Heart right ventricle (tissue), 16 donors: ENCODE measurements around the gene PLEKHM3. TPM values are rescaled to one million over a fixed set of nuclear protein-coding genes. Genes with fewer than 3 reads are reported as not detected.

ENCODE experiments used
- ATAC-seq, 8 donors: fragments of 200-7000 bp; cut with Tn5 transposase; one replicate each; pipeline ENCODE4 v1.9.1; 2020; ENCODE audit warnings: mild to moderate bottlenecking in 8 of 8, moderate library complexity in 8 of 8, moderate number of reproducible peaks in 1 of 8
- DNase-seq, 2 donors: peaks; one replicate each; pipeline ENCODE4 v3.0.0-alpha.2; 2020
- H3K27ac ChIP-seq, 10 donors: fragments of 200-600 bp; sonication (generic) in 2 of 10; one replicate each; pipeline versions ENCODE4 v1.5.0 to v1.8.0; 2020 to 2022; ENCODE audit warnings: mild to moderate bottlenecking in 3 of 10
- H3K27me3 ChIP-seq, 7 donors: fragments of 200-600 bp; one replicate each; pipeline ENCODE4 v1.8.0; 2021 to 2022; ENCODE audit warnings: mild to moderate bottlenecking in 2 of 7
- H3K36me3 ChIP-seq, 9 donors: fragments of 200-600 bp; sonication (generic) in 1 of 9; one replicate each; pipeline versions ENCODE4 v1.5.0 to v1.8.0; 2020 to 2022; ENCODE audit warnings: mild to moderate bottlenecking in 2 of 9
- H3K4me1 ChIP-seq, 9 donors: fragments of 200-600 bp; sonication (generic) in 1 of 9; one replicate each; pipeline versions ENCODE4 v1.5.0 to v1.8.0; 2020 to 2022; ENCODE audit warnings: mild to moderate bottlenecking in 4 of 9
- H3K4me3 ChIP-seq, 10 donors: fragments of 200-600 bp; sonication (generic) in 2 of 10; one replicate each; pipeline versions ENCODE4 v1.5.0 to v1.8.0; 2020 to 2022; ENCODE audit warnings: mild to moderate bottlenecking in 7 of 10, moderate library complexity in 2 of 10
- H3K9me3 ChIP-seq, 11 donors: fragments of 200-600 bp in 10 of 11; sonication (generic) in 2 of 11; one replicate each; pipeline versions ENCODE4 v1.5.0 to v1.8.0; 2013 to 2022; ENCODE audit warnings: mild to moderate bottlenecking in 2 of 11, control low read depth in 1 of 11, moderate library complexity in 1 of 11
- WGBS, 2 donors: extraction: QIAGEN DNeasy Blood & Tissue Kit; methylation state at CpG; one replicate each; pipeline ENCODE4 v1.1.7; 2013; ENCODE audit warnings: inconsistent platforms in 1 of 2; 5-methylcytosine and 5-hydroxymethylcytosine counted together
- intact Hi-C, 10 donors: fragments of 100-400 bp; cut with DNase I; formaldehyde crosslinking; loops; one replicate each; pipeline versions ENCODE4 v1.11.1 to v1.14.2; 2022
- polyA plus RNA-seq, 2 donors: library from polyadenylated mRNA; stranded (reverse); fragments of 200-250 nt; gene quantifications; one replicate each; pipeline ENCODE4 v1.2.3, GENCODE V29; 2013
- total RNA-seq, 10 donors: library from RNA; stranded (reverse); fragmentation: NEBNext Ultra II Directional in 3 of 10; extraction: Animal tissue kit (Norgen Biotek cat#: 25700) in 3 of 10; gene quantifications; one replicate each; pipeline versions ENCODE4 v1.2.1 to v1.2.4, GENCODE V29; 2021 to 2023
- TF ChIP-seq, protein P1 (sequence below), 9 donors: fragments of 200-600 bp; sonication (generic) in 2 of 9; IDR thresholded peaks; one replicate each; pipeline versions ENCODE4 v1.5.0 to v1.8.0; 2021 to 2022; ENCODE audit warnings: antibody characterized with exemption in 9 of 9, mild to moderate bottlenecking in 5 of 9, moderate library complexity in 1 of 9
- donor health status: Arrhythmogenic right ventricular cardiomyopathy.
- donor health status: ischemic (EF 13 %, LVEDD 7.1; RV severe dilation, severe dysfunction).
- donor health status: healthy with polysubstance abuse.
- donor health status: DM: no; HTN: yes; CAD: no.
- donor health status: DM: no; HTN: no; CAD: no.
- donor health status: ischemic (EF 25% LVEDD 6.9; RV normal size, moderate dysfunction).
- donor health status: ischemic (EF 25% LVEDD 5.7; RV mildly dilated, moderate dysfunction).
- donor health status: healthy.
- donor health status: DM: yes; HTN: yes; CAD: no.
- donor health status: Ischemic cardiomyopathy.
- donor health status: ischemic (EF 35%, LVEDD 5.7; RV mildly dilated, moderate dysfunction).
- donor health status: nonischemic (EF 11% LVEDD 7.7; RV severe dilation, severe dysfunction).
- donor health status: DM: yes; HTN: yes; CAD: no.
- donor health status: PGD.
- donor health status: ischemic (EF 29% LVEDD 5.4; RV normal size, mild dysfunction).
- donor health status: nonischemic (EF 23%, LVEDD 6.1; RV moderate dilation, normal function).

Gene PLEKHM3
- total and polyA plus RNA-seq, 12 donors, result 2.5 to 16.2 (median 14.9) TPM

DNA sequence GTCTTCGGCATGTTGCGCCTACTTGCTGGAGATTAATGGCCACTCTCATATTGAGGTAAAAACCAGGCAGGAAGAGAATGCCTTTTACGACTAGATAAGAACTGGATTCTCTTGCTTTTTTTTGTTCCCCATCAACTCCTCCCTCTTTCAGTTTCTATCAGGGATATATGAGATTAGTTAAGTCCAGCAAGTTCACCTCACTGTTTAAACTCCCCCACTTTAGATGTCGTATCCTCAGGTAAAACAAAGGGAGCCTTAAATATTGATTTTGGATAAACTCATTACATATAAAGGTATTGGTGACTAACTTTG lies 98.4 kb downstream of the PLEKHM3 start:
- ATAC-seq (no peak), DNase-seq (no peak)
- Histone ChIP-seq H3K4me3 (no peak overlapping the region), H3K27ac (peak overlapping the region in 6 of 10 donors; percentile 2 to 52 (median 38)), H3K4me1 (peaks cover 0 to 21% (median 12%) of the 10 kb centered on the region in 9 donors), H3K36me3 (peaks cover 0 to 33% (median 0%) of the 10 kb centered on the region in 9 donors), H3K9me3 (no peaks in the 10 kb centered on the region), H3K27me3 (no peaks in the 10 kb centered on the region)
- TF ChIP-seq, protein P1, sequence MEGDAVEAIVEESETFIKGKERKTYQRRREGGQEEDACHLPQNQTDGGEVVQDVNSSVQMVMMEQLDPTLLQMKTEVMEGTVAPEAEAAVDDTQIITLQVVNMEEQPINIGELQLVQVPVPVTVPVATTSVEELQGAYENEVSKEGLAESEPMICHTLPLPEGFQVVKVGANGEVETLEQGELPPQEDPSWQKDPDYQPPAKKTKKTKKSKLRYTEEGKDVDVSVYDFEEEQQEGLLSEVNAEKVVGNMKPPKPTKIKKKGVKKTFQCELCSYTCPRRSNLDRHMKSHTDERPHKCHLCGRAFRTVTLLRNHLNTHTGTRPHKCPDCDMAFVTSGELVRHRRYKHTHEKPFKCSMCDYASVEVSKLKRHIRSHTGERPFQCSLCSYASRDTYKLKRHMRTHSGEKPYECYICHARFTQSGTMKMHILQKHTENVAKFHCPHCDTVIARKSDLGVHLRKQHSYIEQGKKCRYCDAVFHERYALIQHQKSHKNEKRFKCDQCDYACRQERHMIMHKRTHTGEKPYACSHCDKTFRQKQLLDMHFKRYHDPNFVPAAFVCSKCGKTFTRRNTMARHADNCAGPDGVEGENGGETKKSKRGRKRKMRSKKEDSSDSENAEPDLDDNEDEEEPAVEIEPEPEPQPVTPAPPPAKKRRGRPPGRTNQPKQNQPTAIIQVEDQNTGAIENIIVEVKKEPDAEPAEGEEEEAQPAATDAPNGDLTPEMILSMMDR (IDR thresholded peaks at IDR 0.05), result no peak
- 85 to 91% methylated on average over 4 of the region's 4 CpGs for WGBS, 2 donors
- intact Hi-C loops, result no loop called here

DNA sequence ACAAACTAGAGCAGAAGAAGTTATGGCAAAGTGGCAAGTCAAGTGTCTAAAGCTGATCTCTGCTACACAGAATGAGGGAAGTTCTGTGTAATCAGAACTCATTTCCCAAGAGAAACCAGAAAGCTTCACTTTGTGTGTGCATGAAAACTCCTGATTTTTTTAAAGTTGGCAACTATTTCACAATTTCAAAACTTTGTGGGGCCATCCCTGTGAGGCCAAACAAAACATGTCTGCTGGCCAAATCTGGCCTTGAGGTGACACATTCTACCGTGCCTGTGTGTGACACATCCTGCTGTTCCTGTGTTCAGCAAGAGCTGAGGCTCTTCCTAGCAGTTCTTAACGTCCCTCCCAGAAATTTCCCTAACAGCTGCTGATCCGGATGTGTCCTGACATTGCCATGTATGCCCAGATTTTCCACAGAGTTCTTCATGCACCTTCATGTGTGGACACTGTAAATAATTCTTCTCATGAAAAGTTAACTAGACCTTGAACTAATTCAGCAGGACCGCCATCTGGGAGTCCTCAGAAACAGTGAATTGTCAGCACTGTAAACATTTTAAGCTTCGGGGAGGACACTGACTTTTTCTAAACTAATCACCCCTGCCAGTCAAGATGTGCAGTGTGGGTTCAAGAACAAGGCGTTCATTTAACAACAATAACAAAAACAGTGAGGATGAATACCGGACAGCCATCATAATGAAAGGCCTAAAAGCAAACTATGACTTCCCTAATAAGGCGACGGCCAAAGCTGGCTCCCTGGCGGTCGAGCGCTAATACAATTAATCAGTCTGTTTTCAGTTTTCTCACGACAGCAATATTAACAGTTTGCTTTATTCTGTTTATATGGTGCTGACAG lies 99.0 kb downstream of the PLEKHM3 start:
- DNase-seq (peak; percentile 15 to 26), ATAC-seq (peak; percentile 49 to 94 (median 68))
- intact Hi-C loops, result no loop called here
- Histone ChIP-seq H3K4me1 (peaks cover 0 to 21% (median 12%) of the 10 kb centered on the region in 9 donors), H3K36me3 (peaks cover 0 to 33% (median 0%) of the 10 kb centered on the region in 9 donors), H3K9me3 (no peaks in the 10 kb centered on the region), H3K27me3 (no peaks in the 10 kb centered on the region), H3K27ac (peak overlapping the region in 6 of 10 donors; percentile 2 to 52 (median 38)), H3K4me3 (no peak overlapping the region)
- 64 to 73% methylated on average over 13 of the region's 13 CpGs for WGBS, 2 donors
- TF ChIP-seq, protein P1 (IDR thresholded peaks at IDR 0.05), result no peak

DNA sequence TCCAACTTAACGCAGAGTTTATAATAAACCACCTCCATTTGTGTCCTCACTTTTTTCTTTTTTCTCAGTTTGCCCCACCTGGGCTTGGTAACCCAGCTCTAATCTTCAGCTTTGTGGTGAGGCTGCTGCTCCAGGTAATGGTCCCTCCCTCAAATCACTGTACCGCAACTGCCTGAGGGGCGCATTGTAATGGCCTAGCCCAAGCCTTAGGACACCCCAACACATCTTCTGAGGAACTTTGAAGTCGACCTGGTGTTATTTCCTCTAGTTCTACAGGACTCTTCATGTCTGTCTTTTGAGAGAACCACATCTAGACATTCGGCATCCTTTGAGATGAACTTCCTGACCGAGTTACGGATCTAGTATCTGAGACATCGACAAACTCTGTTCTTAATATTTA lies 99.7 kb downstream of the PLEKHM3 start:
- DNase-seq (no peak), ATAC-seq (no peak)
- H3K4me1 ChIP-seq, result peaks cover 0 to 26% (median 12%) of the 10 kb centered on the region in 9 donors
- TF ChIP-seq, protein P1 (IDR thresholded peaks at IDR 0.05), result no peak
- intact Hi-C loops, result no loop called here
- H3K27me3 ChIP-seq, result no peaks in the 10 kb centered on the region
- H3K36me3 ChIP-seq, result peaks cover 0 to 28% (median 0%) of the 10 kb centered on the region in 9 donors
- WGBS, 2 donors, result 96% methylated on average over 8 of the region's 8 CpGs
- no peaks in the 10 kb centered on the region for H3K9me3 ChIP-seq
- no peak overlapping the region for H3K4me3 ChIP-seq
- peak overlapping the region in 5 of 10 donors; percentile 2 to 52 (median 34) for H3K27ac ChIP-seq

DNA sequence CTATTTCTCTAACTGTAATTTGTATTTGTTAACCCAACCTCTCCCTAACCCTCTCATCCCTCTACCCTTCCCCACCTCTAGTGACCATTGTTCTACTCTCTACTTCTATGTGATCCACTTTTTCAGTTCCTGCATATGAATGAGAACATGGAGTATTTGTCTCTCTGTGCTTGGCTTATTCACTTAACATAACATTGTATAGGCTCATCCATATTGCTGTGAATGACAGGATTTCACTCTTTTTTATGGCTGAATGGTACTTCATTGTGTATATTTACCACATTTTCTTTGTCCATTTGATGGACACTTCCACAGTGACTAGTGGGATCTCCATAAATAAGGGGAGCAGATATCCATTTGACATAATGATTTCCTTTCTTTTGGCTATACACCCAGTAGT lies 103.7 kb downstream of the PLEKHM3 start:
- peaks cover 0 to 11% (median 0%) of the 10 kb centered on the region in 9 donors for H3K36me3 ChIP-seq
- H3K9me3 ChIP-seq, result no peaks in the 10 kb centered on the region
- no peak for DNase-seq
- intact Hi-C loops, result no loop called here
- H3K27ac ChIP-seq, result no peak overlapping the region
- H3K4me1 ChIP-seq, result peaks cover 0 to 19% (median 11%) of the 10 kb centered on the region in 9 donors
- ATAC-seq, result no peak
- TF ChIP-seq, protein P1 (IDR thresholded peaks at IDR 0.05), result no peak
- H3K4me3 ChIP-seq, result no peak overlapping the region
- no peaks in the 10 kb centered on the region for H3K27me3 ChIP-seq
